H9 (cell line): ENCODE measurements around the gene SCUBE1. TPM values are rescaled to one million over a fixed set of nuclear protein-coding genes. Genes with fewer than 3 reads are reported as not detected.
A peak's percentile ranks its signal among the peaks of the same experiment; 100 is the strongest.

ENCODE experiments used
- DNase-seq: peaks from one replicate; pipeline ENCODE4 v3.0.0-alpha.2; 2017
- H2AFZ ChIP-seq: one replicate; pipeline ENCODE4 v1.6.1; 2013; ENCODE audit warnings: mild to moderate bottlenecking, low read length, control low read depth, moderate library complexity
- H2AK5ac ChIP-seq: 2 replicates; pipeline ENCODE4 v1.6.1; 2013; ENCODE audit warnings: low read length, control low read depth, mixed read lengths; ENCODE audit not compliant: insufficient read length
- H2BK120ac ChIP-seq: one replicate; pipeline ENCODE4 v1.6.1; 2013; ENCODE audit warnings: low read depth, mild to moderate bottlenecking, low read length, control low read depth, inconsistent platforms; ENCODE audit not compliant: poor library complexity, severe bottlenecking
- H2BK12ac ChIP-seq: 2 replicates; pipeline ENCODE4 v1.6.1; 2013; ENCODE audit warnings: low read length, control low read depth, mixed read lengths, low read depth; ENCODE audit not compliant: insufficient read length
- H2BK15ac ChIP-seq: 2 replicates; pipeline ENCODE4 v1.6.1; 2013; ENCODE audit warnings: low read depth, low read length, control low read depth
- H2BK20ac ChIP-seq: one replicate; pipeline ENCODE4 v1.6.1; 2013; ENCODE audit warnings: low read depth, mild to moderate bottlenecking, low read length, control low read depth, inconsistent platforms; ENCODE audit not compliant: poor library complexity, severe bottlenecking
- H2BK5ac ChIP-seq: 2 replicates; pipeline ENCODE4 v1.6.1; 2013; ENCODE audit warnings: low read length, control low read depth, mixed read lengths; ENCODE audit not compliant: insufficient read length
- H3K14ac ChIP-seq: 2 replicates; pipeline ENCODE4 v1.6.1; 2013; ENCODE audit warnings: low read length, control low read depth; ENCODE audit not compliant: insufficient read depth
- H3K18ac ChIP-seq: 2 replicates; pipeline ENCODE4 v1.6.1; 2013; ENCODE audit warnings: low read depth, mild to moderate bottlenecking, mixed read lengths, low read length, control low read depth; ENCODE audit not compliant: insufficient read length
- H3K23ac ChIP-seq: 2 replicates; pipeline ENCODE4 v1.6.1; 2013; ENCODE audit warnings: low read length, control low read depth, mixed read lengths, low read depth; ENCODE audit not compliant: insufficient read length
- H3K23me2 ChIP-seq: 2 replicates; pipeline ENCODE4 v1.6.1; 2013; ENCODE audit warnings: low read depth, mild to moderate bottlenecking, mixed read lengths, low read length, control low read depth; ENCODE audit not compliant: insufficient read length, poor library complexity, severe bottlenecking
- H3K27ac ChIP-seq: 2 replicates; pipeline ENCODE4 v1.5.1; 2013; ENCODE audit warnings: low read length, control low read depth, mixed read lengths, low read depth; ENCODE audit not compliant: insufficient read length
- H3K27me3 ChIP-seq: 2 replicates; pipeline ENCODE4 v1.6.1; 2013; ENCODE audit warnings: low read length, control low read depth, inconsistent platforms; ENCODE audit not compliant: insufficient read depth
- H3K4ac ChIP-seq: 2 replicates; pipeline ENCODE4 v1.6.1; 2013; ENCODE audit warnings: low read depth, mild to moderate bottlenecking, control low read depth, inconsistent platforms, low read length, moderate library complexity
- H3K4me1 ChIP-seq: 2 replicates; pipeline ENCODE4 v1.6.1; 2013; ENCODE audit warnings: low read length, control low read depth, inconsistent platforms; ENCODE audit not compliant: insufficient read depth
- H3K4me2 ChIP-seq: 2 replicates; pipeline ENCODE4 v1.6.1; 2013; ENCODE audit warnings: low read length, control low read depth, mixed read lengths; ENCODE audit not compliant: insufficient read length, insufficient read depth
- H3K56ac ChIP-seq: 2 replicates; pipeline ENCODE4 v1.6.1; 2013; ENCODE audit warnings: low read depth, mild to moderate bottlenecking, mixed read lengths, low read length, control low read depth; ENCODE audit not compliant: insufficient read length
- H3K79me1 ChIP-seq: 2 replicates; pipeline ENCODE4 v1.6.1; 2013; ENCODE audit warnings: low read depth, mild to moderate bottlenecking, moderate library complexity, low read length, control low read depth, inconsistent platforms; ENCODE audit not compliant: insufficient read depth, poor library complexity, severe bottlenecking
- H3K79me2 ChIP-seq: 2 replicates; pipeline ENCODE4 v1.6.1; 2013; ENCODE audit warnings: low read length, control low read depth, inconsistent platforms; ENCODE audit not compliant: insufficient read depth
- H3K9ac ChIP-seq: 2 replicates; pipeline ENCODE4 v1.6.1; 2013; ENCODE audit warnings: low read length, control low read depth, mixed read lengths; ENCODE audit not compliant: insufficient read length; ENCODE audit errors: extremely low read depth
- H3K9me3 ChIP-seq: one replicate; pipeline ENCODE4 v1.6.1; 2013; ENCODE audit warnings: low read depth, low read length, inconsistent platforms; ENCODE audit not compliant: control insufficient read depth
- H3T11ph ChIP-seq: one replicate; pipeline ENCODE4 v1.6.1; 2013; ENCODE audit warnings: mild to moderate bottlenecking, low read length, control low read depth, inconsistent platforms
- H4K20me1 ChIP-seq: one replicate; pipeline ENCODE4 v1.6.1; 2013; ENCODE audit not compliant: control insufficient read depth, insufficient read length, insufficient read depth
- H4K5ac ChIP-seq: 2 replicates; pipeline ENCODE4 v1.6.1; 2013; ENCODE audit warnings: low read depth, mild to moderate bottlenecking, mixed read lengths, low read length, control low read depth; ENCODE audit not compliant: insufficient read length
- H4K8ac ChIP-seq: replicated peaks from 2 replicates; pipeline ENCODE4 v1.6.1; 2013; ENCODE audit warnings: low read length, control low read depth, mixed read lengths, low read depth; ENCODE audit not compliant: insufficient read length
- H4K91ac ChIP-seq: 2 replicates; pipeline ENCODE4 v1.6.1; 2013; ENCODE audit warnings: low read depth, mild to moderate bottlenecking, moderate library complexity, mixed read lengths, low read length, control low read depth; ENCODE audit not compliant: insufficient read length
- H3K27ac Mint-ChIP-seq, 3 experiments: 2 replicates in 2 of 3; 3 replicates in 1 of 3; pipeline ENCODE4 v1.8.0; 2020 to 2021; ENCODE audit warnings: mixed read lengths in 3 of 3, mild to moderate bottlenecking in 1 of 3, moderate library complexity in 1 of 3
- H3K27me3 Mint-ChIP-seq: 2 replicates; pipeline ENCODE4 v1.8.0; 2021; ENCODE audit warnings: low read depth, mild to moderate bottlenecking, moderate library complexity, mixed read lengths
- H3K36me3 Mint-ChIP-seq, 3 experiments: 2 replicates in 2 of 3; 3 replicates in 1 of 3; pipeline ENCODE4 v1.8.0; 2020 to 2021; ENCODE audit warnings: low read depth in 3 of 3, mixed read lengths in 3 of 3; ENCODE audit not compliant: insufficient read depth in 1 of 3
- H3K4me1 Mint-ChIP-seq, 2 experiments: 2 replicates each; pipeline ENCODE4 v1.8.0; 2020; ENCODE audit warnings: mixed read lengths in 2 of 2
- H3K4me3 Mint-ChIP-seq, 2 experiments: 2 replicates in 1 of 2; 3 replicates in 1 of 2; pipeline ENCODE4 v1.8.0; 2020 to 2021; ENCODE audit warnings: mild to moderate bottlenecking in 2 of 2, mixed read lengths in 2 of 2, moderate library complexity in 1 of 2
- H3K9me3 Mint-ChIP-seq, 2 experiments: 2 replicates in 1 of 2; 3 replicates in 1 of 2; pipeline ENCODE4 v1.8.0; 2020; ENCODE audit warnings: mild to moderate bottlenecking in 2 of 2, mixed read lengths in 2 of 2, moderate library complexity in 1 of 2
- WGBS: extraction: QIAGEN DNeasy Blood & Tissue Kit; methylation state at CpG from one replicate; pipeline ENCODE4 v1.1.7; 2013; ENCODE audit warnings: missing lambda C conversion rate, low lambda C conversion rate, mixed read lengths; ENCODE audit not compliant: insufficient read length; ENCODE audit errors: extremely low coverage; 5-methylcytosine and 5-hydroxymethylcytosine counted together
- total RNA-seq: library from RNA; stranded (reverse); gene quantifications from 2 replicates; pipeline ENCODE4 v1.2.1, GENCODE V29; 2021
- TF ChIP-seq, protein P1 (sequence below): fragments of 200-600 bp; sonication (generic); conservative IDR thresholded peaks from 3 replicates; pipeline ENCODE4 v1.8.0; 2021; ENCODE audit warnings: antibody characterized with exemption, mild to moderate bottlenecking

SCUBE1 gene
- total RNA-seq, 1 experiment from 2014 or later = 1.2 TPM

DNA sequence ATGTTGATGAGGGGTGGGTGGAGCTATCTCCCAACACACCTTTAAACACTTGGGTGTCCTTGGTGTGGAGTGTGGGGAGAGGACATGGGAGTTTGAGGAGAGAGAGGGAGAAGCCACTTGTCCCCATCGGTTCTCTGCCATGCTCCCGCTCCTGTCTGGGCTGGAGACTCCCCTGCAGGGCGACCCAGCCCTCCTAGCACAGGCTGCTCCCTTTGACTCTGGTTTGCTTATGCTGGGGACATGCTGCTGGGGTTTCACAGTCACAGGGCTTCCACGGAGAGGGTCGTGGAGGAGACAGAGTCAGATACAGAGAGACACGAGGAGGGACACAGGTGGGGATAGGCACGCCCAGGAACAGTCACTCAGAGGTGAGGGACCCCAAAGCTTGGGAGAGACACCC lies 1.6 kb downstream of the SCUBE1 start:
- Histone ChIP-seq H4K5ac (no peak overlapping the region), H3K23me2 (no peaks in the 10 kb centered on the region), H2BK20ac (no peak overlapping the region), H3K9me3 (no peaks in the 10 kb centered on the region), H3K18ac (no peak overlapping the region), H3K4me1 (no peaks in the 10 kb centered on the region), H3K27ac (no peak overlapping the region), H3K79me2 (no peaks in the 10 kb centered on the region), H3K14ac (no peak overlapping the region), H4K8ac (no peak overlapping the region), H3K9ac (no peak overlapping the region), H2BK12ac (no peak overlapping the region), H2AFZ (no peak overlapping the region), H3K79me1 (no peaks in the 10 kb centered on the region), H2AK5ac (no peak overlapping the region), H4K91ac (no peak overlapping the region), H3K4me2 (peak overlapping the region; percentile 71), H3T11ph (no peak overlapping the region), H2BK5ac (no peak overlapping the region), H3K4ac (no peak overlapping the region), H2BK120ac (no peak overlapping the region), H3K56ac (no peak overlapping the region), H3K23ac (no peak overlapping the region), H2BK15ac (no peak overlapping the region), H4K20me1 (peaks cover 3% of the 10 kb centered on the region), H3K27me3 (peaks cover 17% of the 10 kb centered on the region; the same call in 1 of the 2 replicates)
- no peak overlapping the region for H3K27ac Mint-ChIP-seq
- no CpG with 5 or more reads among the region's 7 CpGs for WGBS
- peaks cover 2 to 4% of the 10 kb centered on the region in 2 experiments; a peak in 3 of 5 replicates for H3K9me3 Mint-ChIP-seq
- TF ChIP-seq, protein P1, sequence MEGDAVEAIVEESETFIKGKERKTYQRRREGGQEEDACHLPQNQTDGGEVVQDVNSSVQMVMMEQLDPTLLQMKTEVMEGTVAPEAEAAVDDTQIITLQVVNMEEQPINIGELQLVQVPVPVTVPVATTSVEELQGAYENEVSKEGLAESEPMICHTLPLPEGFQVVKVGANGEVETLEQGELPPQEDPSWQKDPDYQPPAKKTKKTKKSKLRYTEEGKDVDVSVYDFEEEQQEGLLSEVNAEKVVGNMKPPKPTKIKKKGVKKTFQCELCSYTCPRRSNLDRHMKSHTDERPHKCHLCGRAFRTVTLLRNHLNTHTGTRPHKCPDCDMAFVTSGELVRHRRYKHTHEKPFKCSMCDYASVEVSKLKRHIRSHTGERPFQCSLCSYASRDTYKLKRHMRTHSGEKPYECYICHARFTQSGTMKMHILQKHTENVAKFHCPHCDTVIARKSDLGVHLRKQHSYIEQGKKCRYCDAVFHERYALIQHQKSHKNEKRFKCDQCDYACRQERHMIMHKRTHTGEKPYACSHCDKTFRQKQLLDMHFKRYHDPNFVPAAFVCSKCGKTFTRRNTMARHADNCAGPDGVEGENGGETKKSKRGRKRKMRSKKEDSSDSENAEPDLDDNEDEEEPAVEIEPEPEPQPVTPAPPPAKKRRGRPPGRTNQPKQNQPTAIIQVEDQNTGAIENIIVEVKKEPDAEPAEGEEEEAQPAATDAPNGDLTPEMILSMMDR = no peak
- peak overlapping the region in 1 of 2 experiments; percentile 89; a peak in 4 of 5 replicates for H3K4me3 Mint-ChIP-seq
- H3K36me3 Mint-ChIP-seq = peaks cover 0 to 2% (median 0%) of the 10 kb centered on the region in 3 experiments; a peak in 1 of 7 replicates
- DNase-seq = no peak
- peaks cover 12 to 36% of the 10 kb centered on the region in 2 experiments for H3K4me1 Mint-ChIP-seq
- peaks cover 57% of the 10 kb centered on the region for H3K27me3 Mint-ChIP-seq
